IMR-90 (cell line): ENCODE results near the gene TRAT1. TPM values are rescaled to one million over a fixed set of nuclear protein-coding genes. Genes with fewer than 3 reads are reported as not detected.

ENCODE experiments used
- ATAC-seq: fragments of 200-7000 bp; cut with Tn5 transposase; 2 replicates; pipeline ENCODE4 v1.9.1; 2020; ENCODE audit warnings: low read depth, mild to moderate bottlenecking, moderate library complexity
- BruUV-seq: library from RNA; stranded (reverse); fragments of 400-500 nt; replicated peaks from 2 replicates; lab custom pipeline; 2021; lab: Mats Ljungman, UMichigan
- CTCF ChIA-PET: fragments of 300-600 bp; formaldehyde crosslinking; extraction: SDS; loops from one replicate; lab custom pipeline; 2021; ENCODE audit warnings: antibody characterized with exemption; lab: Yijun Ruan, JAX
- POLR2A ChIA-PET: fragments of 300-600 bp; sonication (Branson Sonifier 250); formaldehyde crosslinking; loops from one replicate; lab custom pipeline; 2022; ENCODE audit warnings: antibody characterized with exemption; ENCODE audit not compliant: unreplicated experiment; lab: Charles Lee
- DNase-seq: peaks from one replicate; pipeline ENCODE4 v3.0.0; 2013
- H2AFZ ChIP-seq: replicated peaks from 2 replicates; pipeline ENCODE3; 2013; ENCODE audit warnings: low read length, mild to moderate bottlenecking; ENCODE audit not compliant: poor library complexity
- H2AK5ac ChIP-seq: 2 replicates; pipeline ENCODE4 v1.6.1; 2013; ENCODE audit warnings: low read depth, low read length, inconsistent platforms
- H2AK9ac ChIP-seq: replicated peaks from 2 replicates; pipeline ENCODE3; 2013; ENCODE audit warnings: mild to moderate bottlenecking, low read depth, low read length, moderate library complexity; ENCODE audit not compliant: poor library complexity
- H2BK120ac ChIP-seq: 2 replicates; pipeline ENCODE4 v1.6.1; 2013; ENCODE audit warnings: low read depth, low read length, inconsistent platforms
- H2BK15ac ChIP-seq: 3 replicates; pipeline ENCODE4 v1.6.1; 2013; ENCODE audit warnings: low read depth, low read length, inconsistent platforms
- H2BK20ac ChIP-seq: 2 replicates; pipeline ENCODE4 v1.6.1; 2013; ENCODE audit warnings: low read depth, mild to moderate bottlenecking, inconsistent platforms, low read length, moderate library complexity
- H2BK5ac ChIP-seq: 2 replicates; pipeline ENCODE4 v1.6.1; 2013; ENCODE audit warnings: mild to moderate bottlenecking, low read depth, low read length, inconsistent platforms; ENCODE audit not compliant: poor library complexity, severe bottlenecking
- H3K14ac ChIP-seq: replicated peaks from 2 replicates; pipeline ENCODE4 v1.6.1; 2013; ENCODE audit warnings: low read depth, low read length, inconsistent platforms
- H3K18ac ChIP-seq: 2 replicates; pipeline ENCODE4 v1.6.1; 2013; ENCODE audit warnings: low read depth, low read length, control low read depth
- H3K23ac ChIP-seq: 2 replicates; pipeline ENCODE4 v1.6.1; 2013; ENCODE audit warnings: low read depth, low read length, inconsistent platforms
- H3K27ac ChIP-seq: 2 replicates; pipeline ENCODE4 v1.5.1; 2013; ENCODE audit warnings: mild to moderate bottlenecking, control low read depth, low read length; ENCODE audit not compliant: insufficient read depth
- H3K27me3 ChIP-seq: 2 replicates; pipeline ENCODE4 v1.6.1; 2013; ENCODE audit warnings: low read length; ENCODE audit not compliant: control insufficient read depth, insufficient read depth
- H3K36me3 ChIP-seq: 2 replicates; pipeline ENCODE4 v1.6.1; 2013; ENCODE audit warnings: low read length, mixed read lengths; ENCODE audit not compliant: control insufficient read depth, insufficient read depth
- H3K4ac ChIP-seq: 2 replicates; pipeline ENCODE4 v1.6.1; 2013; ENCODE audit warnings: low read depth, low read length, inconsistent platforms
- H3K4me1 ChIP-seq: 2 replicates; pipeline ENCODE4 v1.6.1; 2013; ENCODE audit warnings: low read length, mixed read lengths; ENCODE audit not compliant: control insufficient read depth, insufficient read depth
- H3K4me2 ChIP-seq: 2 replicates; pipeline ENCODE4 v1.6.1; 2013; ENCODE audit warnings: low read depth, mild to moderate bottlenecking, control low read depth, low read length, moderate library complexity
- H3K4me3 ChIP-seq: 2 replicates; pipeline ENCODE4 v1.5.1; 2013; ENCODE audit warnings: low read depth, mild to moderate bottlenecking, control low read depth, low read length, moderate library complexity; ENCODE audit not compliant: insufficient read depth
- H3K56ac ChIP-seq: 2 replicates; pipeline ENCODE4 v1.6.1; 2013; ENCODE audit warnings: low read length, inconsistent platforms; ENCODE audit not compliant: insufficient read depth; ENCODE audit errors: extremely low read depth
- H3K79me1 ChIP-seq, 2 experiments: 2 replicates each; pipeline ENCODE4 v1.6.1; 2013; ENCODE audit warnings: low read length in 2 of 2, inconsistent platforms in 1 of 2, low read depth in 1 of 2
- H3K9ac ChIP-seq: 2 replicates; pipeline ENCODE4 v1.6.1; 2013; ENCODE audit warnings: low read depth, low read length, control low read depth
- H3K9me1 ChIP-seq: 2 replicates; pipeline ENCODE4 v1.6.1; 2013; ENCODE audit warnings: low read length, inconsistent platforms; ENCODE audit not compliant: insufficient read depth
- H3K9me3 ChIP-seq: 2 replicates; pipeline ENCODE4 v1.6.1; 2013; ENCODE audit warnings: low read length; ENCODE audit not compliant: control insufficient read depth, insufficient read depth
- H4K20me1 ChIP-seq: 2 replicates; pipeline ENCODE4 v1.6.1; 2013; ENCODE audit warnings: low read length, inconsistent platforms; ENCODE audit not compliant: insufficient read depth
- H4K5ac ChIP-seq: 2 replicates; pipeline ENCODE4 v1.6.1; 2013; ENCODE audit warnings: mild to moderate bottlenecking, low read depth, low read length, control low read depth
- H4K8ac ChIP-seq, 2 experiments: 2 replicates each; pipeline ENCODE4 v1.6.1; 2013; ENCODE audit warnings: low read depth in 2 of 2, low read length in 2 of 2, control low read depth in 1 of 2, inconsistent platforms in 1 of 2
- H4K91ac ChIP-seq: 2 replicates; pipeline ENCODE4 v1.6.1; 2013; ENCODE audit warnings: low read depth, low read length, inconsistent platforms; ENCODE audit not compliant: insufficient read depth
- BHLHE40 ChIP-seq: fragments of 150-350 bp; IDR thresholded peaks from 2 replicates; pipeline ENCODE4 v1.6.1; 2016; ENCODE audit warnings: mild to moderate bottlenecking, low read depth, low read length
- CEBPB ChIP-seq: IDR thresholded peaks from 2 replicates; pipeline ENCODE4 v1.6.1; 2012; ENCODE audit warnings: low read depth, low read length, improper control_type of control experiment
- CHD1 ChIP-seq: IDR thresholded peaks from 2 replicates; pipeline ENCODE4 v1.6.1; 2012; ENCODE audit warnings: low read depth, low read length, improper control_type of control experiment
- CTCF ChIP-seq: conservative IDR thresholded peaks from 2 replicates; pipeline ENCODE4 v1.5.1; 2012; ENCODE audit warnings: mild to moderate bottlenecking, low read depth, low read length, improper control_type of control experiment
- ELK1 ChIP-seq: fragments of 150-350 bp; IDR thresholded peaks from 2 replicates; pipeline ENCODE4 v1.6.1; 2016; ENCODE audit warnings: low read depth, mild to moderate bottlenecking, low read length, moderate library complexity, borderline replicate concordance
- FOS ChIP-seq: fragments of 150-350 bp; IDR thresholded peaks from 2 replicates; pipeline ENCODE4 v1.6.1; 2016; ENCODE audit warnings: low read depth, low read length
- MAFK ChIP-seq: IDR thresholded peaks from 2 replicates; pipeline ENCODE4 v1.6.1; 2012; ENCODE audit warnings: low read depth, low read length, improper control_type of control experiment
- MAZ ChIP-seq: IDR thresholded peaks from 2 replicates; pipeline ENCODE4 v1.6.1; 2012; ENCODE audit warnings: low read depth, mild to moderate bottlenecking, low read length, improper control_type of control experiment, moderate library complexity, borderline replicate concordance
- MXI1 ChIP-seq: IDR thresholded peaks from 2 replicates; pipeline ENCODE4 v1.6.1; 2012; ENCODE audit warnings: low read depth, mild to moderate bottlenecking, low read length, moderate library complexity, borderline replicate concordance
- NFE2L2 ChIP-seq: fragments of 150-350 bp; IDR thresholded peaks from 2 replicates; pipeline ENCODE4 v1.6.1; 2016; ENCODE audit warnings: low read depth, mild to moderate bottlenecking, low read length
- POLR2A ChIP-seq: IDR thresholded peaks from 2 replicates; pipeline ENCODE4 v1.6.1; 2012; ENCODE audit warnings: mild to moderate bottlenecking, low read depth, low read length
- RAD21 ChIP-seq: IDR thresholded peaks from 2 replicates; pipeline ENCODE4 v1.6.1; 2012; ENCODE audit warnings: low read length, improper control_type of control experiment
- RCOR1 ChIP-seq: IDR thresholded peaks from 2 replicates; pipeline ENCODE4 v1.6.1; 2012; ENCODE audit warnings: mild to moderate bottlenecking, low read length, improper control_type of control experiment; ENCODE audit not compliant: insufficient replicate concordance
- RFX5 ChIP-seq: IDR thresholded peaks from 2 replicates; pipeline ENCODE4 v1.8.0; 2012; ENCODE audit warnings: low read depth, mild to moderate bottlenecking, low read length, moderate library complexity
- SMC3 ChIP-seq: fragments of 150-350 bp; IDR thresholded peaks from 2 replicates; pipeline ENCODE4 v1.6.1; 2016; ENCODE audit warnings: low read depth, mild to moderate bottlenecking, antibody characterized with exemption, low read length, moderate library complexity
- USF2 ChIP-seq: fragments of 150-350 bp; IDR thresholded peaks from 2 replicates; pipeline ENCODE4 v1.6.1; 2017; ENCODE audit warnings: mild to moderate bottlenecking, antibody characterized with exemption, low read length, low read depth
- dilution Hi-C: fragments of 300-500 bp; cut with HindIII; formaldehyde crosslinking; loops from one replicate; pipeline ENCODE4 v1.14.3; 2018; ENCODE audit warnings: low sequenced_read_pairs; ENCODE audit not compliant: unreplicated experiment
- in situ Hi-C: fragments of 300-500 bp; cut with MboI; formaldehyde crosslinking; loops from 3 replicates; pipeline ENCODE4 v1.14.3; 2019; ENCODE audit warnings: low sequenced_read_pairs, inconsistent platforms, mixed read lengths
- intact Hi-C: fragments of 100-400 bp; cut with micrococcal nuclease; formaldehyde crosslinking; loops from 2 replicates; pipeline ENCODE4 v1.10.0; 2022
- polyA plus RNA-seq, 3 experiments: library from polyadenylated mRNA; depleted of rRNA; stranded (reverse); fragments of >200 nt; gene quantifications; 2 replicates each; pipeline ENCODE4 v1.2.3, GENCODE V29; 2012; ENCODE audit warnings: low replicate concordance in 1 of 3
- total RNA-seq: library from RNA; depleted of rRNA; stranded (reverse); fragments of >200 nt; gene quantifications from 2 replicates; pipeline ENCODE4 v1.2.3, GENCODE V29; 2012

TRAT1 gene
- total and polyA plus RNA-seq, 2 of the 4 experiments (the other 2 are of a cell fraction) = not detected

- in situ Hi-C loops = loop anchor here (25.0 kb wide), 1 partner anchor 95 kb away; no protein-coding TSS in a partner anchor
- Histone ChIP-seq H4K20me1 (no peaks in the 10 kb centered on the region), H2AK5ac (no peak overlapping the region), H3K9me3 (no peaks in the 10 kb centered on the region), H4K91ac (no peak overlapping the region), H3K18ac (no peak overlapping the region), H3K23ac (no peak overlapping the region), H2AK9ac (no peak overlapping the region), H3K4ac (no peak overlapping the region), H3K4me2 (no peak overlapping the region), H3K9ac (no peak overlapping the region), H3K14ac (no peak overlapping the region), H3K9me1 (no peaks in the 10 kb centered on the region), H3K4me1 (no peaks in the 10 kb centered on the region), H2BK120ac (no peak overlapping the region), H2BK15ac (no peak overlapping the region), H3K27ac (no peak overlapping the region), H3K36me3 (no peaks in the 10 kb centered on the region), H3K79me1 (no peaks in the 10 kb centered on the region), H2BK20ac (no peak overlapping the region), H2AFZ (no peak overlapping the region), H2BK5ac (no peak overlapping the region), H3K27me3 (no peaks in the 10 kb centered on the region), H4K8ac (no peak overlapping the region), H3K56ac (no peak overlapping the region), H4K5ac (no peak overlapping the region), H3K4me3 (no peak overlapping the region)
- POLR2A ChIA-PET = no interaction called here
- dilution Hi-C loops = no loop called here
- ATAC-seq (no peak), DNase-seq (no peak)
- BruUV-seq = no TSS peak
- CTCF ChIA-PET = no interaction called here
- intact Hi-C loops = no loop called here
- TF ChIP-seq MAFK (no peak), CEBPB (no peak), RCOR1 (no peak), CTCF (no peak), ELK1 (no peak), USF2 (no peak), CHD1 (no peak), RFX5 (no peak), MXI1 (no peak), SMC3 (no peak), MAZ (no peak), BHLHE40 (no peak), NFE2L2 (no peak), RAD21 (no peak), FOS (no peak), POLR2A (no peak)
These were observed 60.2 kb downstream of the TRAT1 start for GRCh38 chr3:108882762-108883161.
